Left ventricle myocardium superior (tissue), 1 donor: ENCODE results near the gene DDX25. TPM values are rescaled to one million over a fixed set of nuclear protein-coding genes. Genes with fewer than 3 reads are reported as not detected.
A peak's percentile ranks its signal among the peaks of the same experiment; 100 is the strongest.
"Not testable (repeated sequence)": the region's sequence is repeated elsewhere in the genome, so short reads cannot be mapped to it uniquely, and the experiment has no call there.

Source experiments
- ATAC-seq: fragments of 200-7000 bp; cut with Tn5 transposase; one replicate; pipeline ENCODE4 v1.9.1; 2020; ENCODE audit warnings: mild to moderate bottlenecking, moderate library complexity
- DNase-seq: peaks from one replicate; pipeline ENCODE4 v3.0.0-alpha.2; 2020
- intact Hi-C: fragments of 100-400 bp; cut with micrococcal nuclease; formaldehyde crosslinking; loops from one replicate; pipeline ENCODE4 v1.11.0; 2022
- long read RNA-seq: library from polyadenylated mRNA; unstranded; transcript quantifications from one replicate; pipeline ENCODE4 v2.0.0, GENCODE V29; 2021
- total RNA-seq: library from RNA; stranded (reverse); fragmentation: NEBNext Ultra II Directional; extraction: Animal tissue kit (Norgen Biotek cat#: 25700); gene quantifications from one replicate; pipeline ENCODE4 v1.2.1, GENCODE V29; 2021
- donor health status: DM: no; HTN: yes; CAD: no; lungs with severe emphysema.

Gene DDX25
- not detected for total RNA-seq
- long read RNA-seq = 0 reads

- intact Hi-C loops = no loop called here
- ATAC-seq (no peak), DNase-seq (peak; percentile 31)
Observed at GRCh38 chr11:125903711-125904659, at the start of gene DDX25. Gene DDX25, plus strand, starts transcription at chr11:125904508. Its CDS starts 10 bp downstream, at chr11:125904518.

GRCh38 chr11:125857670-125858069 is 46.6 kb upstream of the DDX25 start:
- ATAC-seq, DNase-seq, intact Hi-C loops: not testable (repeated sequence)

- DNase-seq, intact Hi-C loops, ATAC-seq: not testable (repeated sequence)
Observed at GRCh38 chr11:125862786-125863185, 41.5 kb upstream of the DDX25 start.

- DNase-seq, intact Hi-C loops, ATAC-seq: not testable (repeated sequence)
Observed at GRCh38 chr11:125865354-125865753, 39.0 kb upstream of the DDX25 start.

- intact Hi-C loops = no loop called here
- no peak for DNase-seq
- ATAC-seq = no peak
Observed at GRCh38 chr11:125869521-125869920, 34.8 kb upstream of the DDX25 start.

- DNase-seq (no peak), ATAC-seq (no peak)
- intact Hi-C loops = no loop called here
Observed at GRCh38 chr11:125871391-125872137, 32.7 kb upstream of the DDX25 start.

GRCh38 chr11:125872138-125872491 is 32.2 kb upstream of the DDX25 start:
- ATAC-seq = no peak
- intact Hi-C loops = no loop called here
- DNase-seq = no peak

GRCh38 chr11:125873881-125874555 is 30.3 kb upstream of the DDX25 start:
- DNase-seq (no peak), ATAC-seq (peak; percentile 55)
- intact Hi-C loops = no loop called here

- ATAC-seq = peak; percentile 96
- no peak for DNase-seq
- intact Hi-C loops = no loop called here
Observed at GRCh38 chr11:125874556-125875124, 29.7 kb upstream of the DDX25 start.

GRCh38 chr11:125881291-125881690 is 23.0 kb upstream of the DDX25 start:
- intact Hi-C loops = no loop called here
- ATAC-seq = no peak
- no peak for DNase-seq

- intact Hi-C loops = no loop called here
- ATAC-seq (no peak), DNase-seq (no peak)
Observed at GRCh38 chr11:125883375-125883774, 20.9 kb upstream of the DDX25 start.

- intact Hi-C loops = no loop called here
- ATAC-seq = peak; percentile 38
- peak; percentile 54 for DNase-seq
Observed at GRCh38 chr11:125886997-125887372, 17.3 kb upstream of the DDX25 start.

- intact Hi-C loops = no loop called here
Observed at GRCh38 chr11:125887373-125888324, 16.7 kb upstream of the DDX25 start, which contains the start of gene HYLS1. Gene HYLS1, plus strand, starts transcription at chr11:125887668. Its CDS starts 11,701 bp downstream, at chr11:125899369.

GRCh38 chr11:125890447-125891100 is 13.7 kb upstream of the DDX25 start:
- no peak for DNase-seq
- intact Hi-C loops = no loop called here
- no peak for ATAC-seq

More at GRCh38 chr11:125887373-125888324, 16.7 kb upstream of the DDX25 start, which contains the start of gene HYLS1:
- ATAC-seq (peak; percentile 99), DNase-seq (peak; percentile 97)

- DNase-seq = no peak
- ATAC-seq = no peak
- intact Hi-C loops = no loop called here
Observed at GRCh38 chr11:125892071-125892470, 12.2 kb upstream of the DDX25 start.

- no peak for DNase-seq
- no peak for ATAC-seq
- intact Hi-C loops = no loop called here
Observed at GRCh38 chr11:125892994-125893393, 11.3 kb upstream of the DDX25 start.

- DNase-seq = no peak
- intact Hi-C loops = no loop called here
- no peak for ATAC-seq
Observed at GRCh38 chr11:125901872-125902271, 2.4 kb upstream of the DDX25 start.
